A673 (cell line): ENCODE measurements around the gene SUCLG2.

ENCODE experiments used
- EZH2 ChIP-seq: fragments of 200-600 bp; sonication (generic); IDR thresholded peaks from 2 replicates; pipeline ENCODE4 v1.6.1; 2017; ENCODE audit warnings: borderline replicate concordance, low read depth, mild to moderate bottlenecking, mixed read lengths, antibody characterized with exemption, low read length; ENCODE audit not compliant: poor library complexity, severe bottlenecking
- TF ChIP-seq, protein P1 (sequence below): fragments of 300-800, 200-600 bp; sonication (generic); conservative IDR thresholded peaks from 2 replicates; pipeline ENCODE4 v1.5.1; 2017; ENCODE audit warnings: low read depth, mild to moderate bottlenecking, antibody characterized with exemption, low read length, moderate library complexity, mixed read lengths

DNA sequence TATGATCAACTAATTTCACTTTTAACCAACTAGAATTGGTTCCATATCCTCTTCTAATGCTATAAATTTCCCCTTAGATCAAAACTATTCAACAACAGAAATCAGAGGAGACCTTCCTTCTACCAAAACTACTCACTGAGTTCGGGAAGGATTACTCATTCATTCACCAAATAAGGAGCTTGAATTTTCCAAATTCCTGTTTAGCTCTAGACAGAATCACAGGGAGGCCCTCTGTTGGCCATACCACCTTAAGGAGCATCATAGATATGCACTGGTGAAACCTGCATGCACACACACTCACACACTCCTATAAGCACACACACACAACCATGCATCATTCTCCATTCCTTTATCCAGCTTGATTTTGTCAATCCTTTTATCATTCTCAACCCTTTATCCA, 49.0 kb downstream of the SUCLG2 start:
- TF ChIP-seq, protein P1, sequence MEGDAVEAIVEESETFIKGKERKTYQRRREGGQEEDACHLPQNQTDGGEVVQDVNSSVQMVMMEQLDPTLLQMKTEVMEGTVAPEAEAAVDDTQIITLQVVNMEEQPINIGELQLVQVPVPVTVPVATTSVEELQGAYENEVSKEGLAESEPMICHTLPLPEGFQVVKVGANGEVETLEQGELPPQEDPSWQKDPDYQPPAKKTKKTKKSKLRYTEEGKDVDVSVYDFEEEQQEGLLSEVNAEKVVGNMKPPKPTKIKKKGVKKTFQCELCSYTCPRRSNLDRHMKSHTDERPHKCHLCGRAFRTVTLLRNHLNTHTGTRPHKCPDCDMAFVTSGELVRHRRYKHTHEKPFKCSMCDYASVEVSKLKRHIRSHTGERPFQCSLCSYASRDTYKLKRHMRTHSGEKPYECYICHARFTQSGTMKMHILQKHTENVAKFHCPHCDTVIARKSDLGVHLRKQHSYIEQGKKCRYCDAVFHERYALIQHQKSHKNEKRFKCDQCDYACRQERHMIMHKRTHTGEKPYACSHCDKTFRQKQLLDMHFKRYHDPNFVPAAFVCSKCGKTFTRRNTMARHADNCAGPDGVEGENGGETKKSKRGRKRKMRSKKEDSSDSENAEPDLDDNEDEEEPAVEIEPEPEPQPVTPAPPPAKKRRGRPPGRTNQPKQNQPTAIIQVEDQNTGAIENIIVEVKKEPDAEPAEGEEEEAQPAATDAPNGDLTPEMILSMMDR: no peak
- TF ChIP-seq EZH2: no peak
